ENCODE measurements around the gene DCTN4. TPM values are rescaled to one million over a fixed set of nuclear protein-coding genes. Genes with fewer than 3 reads are reported as not detected.
A peak's percentile ranks its signal among the peaks of the same experiment; 100 is the strongest.

Gene DCTN4
- total and polyA plus RNA-seq, 2 of the 8 experiments (the other 6 are each of a cell fraction or from before 2014, with no cell fraction given), result 20.5 to 42.7 TPM

GRCh38 chr5:150690760-150691159 lies 68.1 kb downstream of the DCTN4 start:
- H2BK120ac ChIP-seq (replicated peaks; ENCODE audit: low read depth, low read length), result no peak overlapping the region
- TF ChIP-seq BRCA1 (IDR thresholded peaks at IDR 0.05; ENCODE audit: low read depth, low read length) (no peak), ASH2L (IDR thresholded peaks at IDR 0.05; ENCODE audit: low read length) (no peak), NANOG (IDR thresholded peaks at IDR 0.05; ENCODE audit: insufficient read depth, low read depth, low read length, poor library complexity, severe bottlenecking) (peak; percentile 67)

More at GRCh38 chr5:150690760-150691159, 68.1 kb downstream of the DCTN4 start:
- Histone ChIP-seq H4K8ac (ENCODE audit: extremely low read depth, insufficient read depth, low read length) (no peak overlapping the region), H2AK5ac (ENCODE audit: low read depth, low read length) (no peak overlapping the region), H3K4ac (replicated peaks; ENCODE audit: insufficient read length, low read depth, low read length) (no peak overlapping the region), H3K14ac (ENCODE audit: insufficient read length) (no peak overlapping the region), H3K4me2 (ENCODE audit: insufficient read depth in 1 of 2, low read depth in 2 of 2, low read length in 2 of 2) (no peak overlapping the region), H3K27ac (ENCODE audit: low read depth, low read length) (no peak overlapping the region), H3K4me3 (ENCODE audit: extremely low read depth in 1 of 4, insufficient read depth in 2 of 4, low read depth in 3 of 4, low read length in 4 of 4) (no peak overlapping the region), H4K5ac (ENCODE audit: insufficient read length, low read depth, low read length) (no peak overlapping the region), H2BK20ac (ENCODE audit: low read length) (no peak overlapping the region), H3K79me2 (ENCODE audit: control insufficient read depth in 1 of 2, insufficient read depth in 2 of 2, low read length in 2 of 2) (no peaks in the 10 kb centered on the region), H3K36me3 (ENCODE audit: control insufficient read depth in 2 of 4, insufficient read depth in 4 of 4, low read length in 3 of 4) (peaks cover 22 to 51% (median 47%) of the 10 kb centered on the region in 4 experiments), H3K79me1 (ENCODE audit: low read depth, low read length) (no peaks in the 10 kb centered on the region), H2AFZ (ENCODE audit: low read length) (no peak overlapping the region), H3K9ac (replicated peaks in 1 of 4; ENCODE audit: extremely low read depth in 1 of 4, low read depth in 3 of 4, low read length in 3 of 4) (no peak overlapping the region), H3K18ac (ENCODE audit: extremely low read depth, low read length) (no peak overlapping the region), H3K23me2 (ENCODE audit: low read depth, low read length) (no peaks in the 10 kb centered on the region), H2BK15ac (ENCODE audit: low read length) (no peak overlapping the region), H3K27me3 (replicated peaks in 1 of 4; ENCODE audit: control insufficient read depth in 3 of 4, extremely low read depth in 1 of 4, insufficient read depth in 3 of 4, low read length in 3 of 4) (no peaks in the 10 kb centered on the region), H4K91ac (replicated peaks; ENCODE audit: insufficient read length, low read length) (no peak overlapping the region), H2BK5ac (ENCODE audit: low read depth, low read length) (no peak overlapping the region), H3K23ac (ENCODE audit: insufficient read length) (no peak overlapping the region), H4K20me1 (replicated peaks in 1 of 2; ENCODE audit: control insufficient read depth in 1 of 2, insufficient read depth in 2 of 2, low read length in 2 of 2) (no peaks in the 10 kb centered on the region), H3K56ac (replicated peaks; ENCODE audit: insufficient read length, low read depth, low read length) (no peak overlapping the region), H3K9me3 (ENCODE audit: insufficient read depth in 2 of 2, low read depth in 1 of 2, low read length in 1 of 2) (no peaks in the 10 kb centered on the region), H3K4me1 (replicated peaks in 1 of 4; ENCODE audit: control insufficient read depth in 3 of 4, insufficient read depth in 4 of 4, low read length in 3 of 4) (no peaks in the 10 kb centered on the region), H2BK12ac (ENCODE audit: low read depth, low read length) (no peak overlapping the region)
- POLR2A ChIA-PET (ENCODE audit: partially characterized antibody), result interaction anchor here (0.6 to 6.2 kb wide), 3 partner anchors 10 to 18 kb away, joined by 3 to 33 read pairs (median 14); partner anchors contain the start of gene RBM22
- 74 to 100% methylated on average over 1 to 6 of the region's 6 CpGs for WGBS, 2 experiments (ENCODE audit: extremely low coverage in 1 of 2, insufficient coverage in 1 of 2, insufficient read length in 1 of 2, insufficient replicate concordance in 2 of 2, low coverage in 1 of 2, low lambda C conversion rate in 2 of 2, missing lambda C conversion rate in 1 of 2)
- FAIRE-seq, result no peak
- no peak for DNase-seq (ENCODE audit: low read depth in 1 of 2, low spot score in 2 of 2)
- CTCF ChIA-PET (ENCODE audit: partially characterized antibody), result interaction anchor here (0.6 to 1.6 kb wide), 7 partner anchors 9 to 402 kb away, joined by 3 to 6 read pairs (median 4); partner anchors contain the start of gene MYOZ3

Measured in H1 (cell line).